HepG2 (cell line): ENCODE results near the gene MTMR1. TPM values are rescaled to one million over a fixed set of nuclear protein-coding genes. Genes with fewer than 3 reads are reported as not detected.

ENCODE experiments used
- ATAC-seq: fragments of 200-7000 bp; cut with Tn5 transposase; 3 replicates; pipeline ENCODE4 v1.9.1; 2020; ENCODE audit warnings: mild to moderate bottlenecking, moderate library complexity
- BruUV-seq: library from RNA; stranded (reverse); fragments of 400-500 nt; replicated peaks from 2 replicates; lab custom pipeline; 2021; lab: Mats Ljungman, UMichigan
- CTCF ChIA-PET: fragments of 300-600 bp; formaldehyde crosslinking; extraction: SDS; loops from one replicate; lab custom pipeline; 2021; ENCODE audit warnings: low total read pairs, inconsistent platforms, low intra/inter-chr PET ratio; lab: Yijun Ruan, JAX
- POLR2A ChIA-PET: fragments of 350-600 bp; sonication (Branson Sonifier 250); formaldehyde crosslinking; loops from one replicate; lab custom pipeline; 2020; ENCODE audit warnings: antibody characterized with exemption, inconsistent platforms; lab: Yijun Ruan, JAX
- DNase-seq: peaks from one replicate; pipeline ENCODE4 v3.0.0-alpha.2; 2015; ENCODE audit warnings: low spot score
- FAIRE-seq: peaks from 3 replicates; lab custom pipeline; 2011; peaks lifted over from hg19 to GRCh38; lab: Jason Lieb, UNC
- H2AFZ ChIP-seq: one replicate; pipeline ENCODE4 v1.6.1; 2011; ENCODE audit warnings: low read length, inconsistent platforms
- H3K27ac ChIP-seq: fragments of 300-600 bp; 3 replicates; pipeline ENCODE4 v1.8.0; 2011; ENCODE audit warnings: mixed run types, mild to moderate bottlenecking, mixed read lengths, low read length, inconsistent platforms; ENCODE audit not compliant: insufficient read depth; ENCODE audit errors: extremely low read length
- H3K27me3 ChIP-seq, 2 experiments: fragments of 200-600 bp in 1 of 2; 2 replicates in 1 of 2; 3 replicates in 1 of 2; pipeline versions ENCODE4 v1.6.0 to v1.8.0; 2011; ENCODE audit warnings: low read length in 2 of 2, mild to moderate bottlenecking in 2 of 2, moderate library complexity in 2 of 2, inconsistent platforms in 1 of 2; ENCODE audit not compliant: insufficient read depth in 2 of 2, control insufficient read depth in 1 of 2
- H3K36me3 ChIP-seq, 2 experiments: fragments of 200-600 bp in 1 of 2; replicated peaks in 1 of 2; 2 replicates in 1 of 2; 3 replicates in 1 of 2; pipeline versions ENCODE4 v1.5.1 to v1.8.0; 2011; ENCODE audit warnings: low read length in 2 of 2, inconsistent platforms in 1 of 2; ENCODE audit not compliant: insufficient read depth in 2 of 2, control insufficient read depth in 1 of 2
- H3K4me1 ChIP-seq: 2 replicates; pipeline ENCODE4 v1.5.1; 2012; ENCODE audit warnings: low read length, inconsistent platforms; ENCODE audit not compliant: insufficient read depth
- H3K4me2 ChIP-seq: 2 replicates; pipeline ENCODE4 v1.6.0; 2011; ENCODE audit warnings: low read depth, low read length, inconsistent platforms
- H3K4me3 ChIP-seq, 3 experiments: fragments of 200-600 bp in 1 of 3; sonication (generic), shearing (Covaris generic) in 1 of 3; replicated peaks in 1 of 3; 2 replicates each; pipeline ENCODE4 v1.5.1; 2011 to 2016; ENCODE audit warnings: low read length in 3 of 3, inconsistent platforms in 2 of 3, low read depth in 2 of 3, mild to moderate bottlenecking in 2 of 3, control low read depth in 1 of 3, mixed read lengths in 1 of 3; ENCODE audit not compliant: insufficient read depth in 1 of 3
- H3K79me2 ChIP-seq: one replicate; pipeline ENCODE4 v1.6.1; 2011; ENCODE audit warnings: low read length, inconsistent platforms; ENCODE audit not compliant: insufficient read depth
- H3K9ac ChIP-seq: 2 replicates; pipeline ENCODE4 v1.6.0; 2011; ENCODE audit warnings: mild to moderate bottlenecking, low read depth, low read length, inconsistent platforms; ENCODE audit not compliant: insufficient read depth
- H3K9me3 ChIP-seq: 2 replicates; pipeline ENCODE4 v1.5.1; 2012; ENCODE audit warnings: mild to moderate bottlenecking, low read length
- H4K20me1 ChIP-seq: 2 replicates; pipeline ENCODE4 v1.6.0; 2011; ENCODE audit warnings: inconsistent platforms, mild to moderate bottlenecking, low read length, moderate library complexity; ENCODE audit not compliant: insufficient read depth
- PCBP2 ChIP-seq: fragments of 200-400 bp; formaldehyde crosslinking; optimal IDR thresholded peaks from 2 replicates; pipeline ENCODE3; 2018; ENCODE audit warnings: low read length, low read depth; ENCODE audit not compliant: poor library complexity, severe bottlenecking
- ZNF468 ChIP-seq: sonication (generic); formaldehyde crosslinking; IDR thresholded peaks from 2 replicates; pipeline ENCODE4 v1.8.0; 2022; ENCODE audit warnings: mild to moderate bottlenecking, moderate library complexity, missing genetic modification reagents
- WGBS: methylation state at CpG from one replicate; pipeline ENCODE4 v1.1.6; 2017; ENCODE audit warnings: low lambda C conversion rate; 5-methylcytosine and 5-hydroxymethylcytosine counted together
- in situ Hi-C: cut with HindIII; loops from 2 replicates; pipeline ENCODE4 v1.10.0; 2017; ENCODE audit warnings: low pct_unique_long_range_greater_than_20kb; ENCODE audit not compliant: extremely low pct_ligation_motif_present
- intact Hi-C: fragments of 100-400 bp; cut with micrococcal nuclease; formaldehyde crosslinking; loops from one replicate; pipeline ENCODE4 v1.10.0; 2022; ENCODE audit not compliant: unreplicated experiment
- polyA plus RNA-seq, 8 experiments: library from polyadenylated mRNA; depleted of rRNA in 3 of 8; stranded (reverse) in 7 of 8; unstranded in 1 of 8; fragments of >200 nt; fragmentation: Illumina TruSeq in 4 of 8; extraction: Trizol in 4 of 8; gene quantifications; 2 replicates each; pipeline versions ENCODE4 v1.2.1 to v1.2.3, GENCODE V29; 2011 to 2016; ENCODE audit warnings: low read depth in 4 of 8, missing spikeins in 1 of 8, mixed read lengths in 1 of 8; ENCODE audit not compliant: insufficient read depth in 1 of 8
- total RNA-seq, 5 experiments: library from RNA; depleted of rRNA; stranded (reverse); fragments of >200 nt; fragmentation: Illumina TruSeq; extraction: Trizol; gene quantifications; 2 replicates each; pipeline ENCODE4 v1.2.3, GENCODE V29; 2016; ENCODE audit warnings: low read depth in 1 of 5
- TF ChIP-seq, protein P1 (sequence below): sonication (generic); formaldehyde crosslinking; IDR thresholded peaks from 2 replicates; pipeline ENCODE4 v1.4.0; 2020; ENCODE audit warnings: mild to moderate bottlenecking, missing genetic modification reagents
- TF ChIP-seq, protein P2 (sequence below): sonication (generic); formaldehyde crosslinking; IDR thresholded peaks from 2 replicates; pipeline ENCODE4 v1.8.1; 2023; ENCODE audit warnings: mild to moderate bottlenecking, missing genetic modification reagents
- TF ChIP-seq, protein P3 (sequence below): sonication (generic); formaldehyde crosslinking; IDR thresholded peaks from 2 replicates; pipeline ENCODE4 v1.4.0; 2020; ENCODE audit warnings: missing genetic modification reagents

MTMR1 gene
- total and polyA plus RNA-seq, 2 of the 13 experiments (the other 11 are each of a cell fraction or from before 2014, with no cell fraction given) = 8.9 to 11.1 TPM

DNA sequence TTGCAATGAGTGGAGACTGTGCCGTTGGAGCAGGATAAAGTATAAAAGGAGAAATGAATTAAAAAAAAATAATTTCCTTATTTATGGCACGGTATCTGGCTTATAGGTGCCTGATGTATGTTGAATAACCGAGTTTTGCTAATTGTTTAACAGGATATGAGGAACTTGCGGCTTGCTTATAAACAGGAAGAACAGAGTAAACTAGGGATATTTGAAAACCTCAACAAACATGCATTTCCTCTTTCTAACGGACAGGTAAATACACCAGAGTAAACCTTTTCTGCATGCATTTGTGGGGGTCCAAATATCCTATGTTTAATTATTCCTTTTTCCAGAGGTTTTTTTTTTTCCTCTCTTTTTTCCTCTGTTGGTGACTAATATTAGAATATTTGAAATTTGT is 36.8 kb downstream of the MTMR1 start:
- no peak for ATAC-seq

More for the DNA sequence above, 36.8 kb downstream of the MTMR1 start:
- no peak for TF ChIP-seq ZNF468 (CRISPR knock-in tag)
- TF ChIP-seq, protein P1, sequence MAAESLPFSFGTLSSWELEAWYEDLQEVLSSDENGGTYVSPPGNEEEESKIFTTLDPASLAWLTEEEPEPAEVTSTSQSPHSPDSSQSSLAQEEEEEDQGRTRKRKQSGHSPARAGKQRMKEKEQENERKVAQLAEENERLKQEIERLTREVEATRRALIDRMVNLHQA = no peak
- TF ChIP-seq, protein P2, sequence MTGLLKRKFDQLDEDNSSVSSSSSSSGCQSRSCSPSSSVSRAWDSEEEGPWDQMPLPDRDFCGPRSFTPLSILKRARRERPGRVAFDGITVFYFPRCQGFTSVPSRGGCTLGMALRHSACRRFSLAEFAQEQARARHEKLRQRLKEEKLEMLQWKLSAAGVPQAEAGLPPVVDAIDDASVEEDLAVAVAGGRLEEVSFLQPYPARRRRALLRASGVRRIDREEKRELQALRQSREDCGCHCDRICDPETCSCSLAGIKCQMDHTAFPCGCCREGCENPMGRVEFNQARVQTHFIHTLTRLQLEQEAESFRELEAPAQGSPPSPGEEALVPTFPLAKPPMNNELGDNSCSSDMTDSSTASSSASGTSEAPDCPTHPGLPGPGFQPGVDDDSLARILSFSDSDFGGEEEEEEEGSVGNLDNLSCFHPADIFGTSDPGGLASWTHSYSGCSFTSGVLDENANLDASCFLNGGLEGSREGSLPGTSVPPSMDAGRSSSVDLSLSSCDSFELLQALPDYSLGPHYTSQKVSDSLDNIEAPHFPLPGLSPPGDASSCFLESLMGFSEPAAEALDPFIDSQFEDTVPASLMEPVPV (CRISPR knock-in tag) = no peak
- TF ChIP-seq, protein P3, sequence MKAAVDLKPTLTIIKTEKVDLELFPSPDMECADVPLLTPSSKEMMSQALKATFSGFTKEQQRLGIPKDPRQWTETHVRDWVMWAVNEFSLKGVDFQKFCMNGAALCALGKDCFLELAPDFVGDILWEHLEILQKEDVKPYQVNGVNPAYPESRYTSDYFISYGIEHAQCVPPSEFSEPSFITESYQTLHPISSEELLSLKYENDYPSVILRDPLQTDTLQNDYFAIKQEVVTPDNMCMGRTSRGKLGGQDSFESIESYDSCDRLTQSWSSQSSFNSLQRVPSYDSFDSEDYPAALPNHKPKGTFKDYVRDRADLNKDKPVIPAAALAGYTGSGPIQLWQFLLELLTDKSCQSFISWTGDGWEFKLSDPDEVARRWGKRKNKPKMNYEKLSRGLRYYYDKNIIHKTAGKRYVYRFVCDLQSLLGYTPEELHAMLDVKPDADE (CRISPR knock-in tag) = no peak
- no peak for TF ChIP-seq PCBP2
- 91% methylated on average over 5 of the region's 5 CpGs for WGBS
- no TSS peak for BruUV-seq
- H3K79me2 ChIP-seq = no peaks in the 10 kb centered on the region
- no peak overlapping the region for H3K27ac ChIP-seq
- FAIRE-seq (no peak), DNase-seq (no peak)
- no peaks in the 10 kb centered on the region for H4K20me1 ChIP-seq
- peaks cover 1 to 16% of the 10 kb centered on the region in 2 experiments; a peak in 3 of 5 replicates for H3K36me3 ChIP-seq
- no peak overlapping the region for H3K9ac ChIP-seq
- in situ Hi-C loops (no loop called here), intact Hi-C loops (no loop called here)
- POLR2A ChIA-PET = no interaction called here
- H3K4me3 ChIP-seq = no peak overlapping the region
- no peaks in the 10 kb centered on the region for H3K4me1 ChIP-seq
- CTCF ChIA-PET = no interaction called here
- H3K27me3 ChIP-seq = no peaks in the 10 kb centered on the region
- no peak overlapping the region for H3K4me2 ChIP-seq
- H2AFZ ChIP-seq = no peak overlapping the region
- H3K9me3 ChIP-seq = no peaks in the 10 kb centered on the region
